HUES48 (cell line): ENCODE data around the gene RUNX3.
"Not testable (repeated sequence)": the region's sequence is repeated elsewhere in the genome, so short reads cannot be mapped to it uniquely, and the experiment has no call there.

ENCODE experiments used
- H3K27ac ChIP-seq: one replicate; pipeline ENCODE4 v1.7.0; 2013; ENCODE audit warnings: low read depth, low read length, inconsistent platforms
- H3K27me3 ChIP-seq: 2 replicates; pipeline ENCODE4 v1.6.1; 2013; ENCODE audit warnings: mild to moderate bottlenecking, low read length; ENCODE audit not compliant: control insufficient read depth, insufficient read depth
- H3K36me3 ChIP-seq: 2 replicates; pipeline ENCODE4 v1.6.1; 2013; ENCODE audit warnings: low read length; ENCODE audit not compliant: control insufficient read depth, insufficient read depth
- H3K4me1 ChIP-seq: 2 replicates; pipeline ENCODE4 v1.6.1; 2013; ENCODE audit warnings: mild to moderate bottlenecking, low read length; ENCODE audit not compliant: control insufficient read depth, insufficient read depth
- H3K4me3 ChIP-seq: 2 replicates; pipeline ENCODE4 v1.5.1; 2013; ENCODE audit warnings: mild to moderate bottlenecking, low read depth, low read length
- H3K9ac ChIP-seq: 2 replicates; pipeline ENCODE4 v1.6.1; 2013; ENCODE audit warnings: mild to moderate bottlenecking, low read depth, low read length, moderate library complexity
- H3K9me3 ChIP-seq: 2 replicates; pipeline ENCODE4 v1.6.1; 2013; ENCODE audit warnings: low read length; ENCODE audit not compliant: control insufficient read depth, insufficient read depth

The RUNX3 gene

DNA sequence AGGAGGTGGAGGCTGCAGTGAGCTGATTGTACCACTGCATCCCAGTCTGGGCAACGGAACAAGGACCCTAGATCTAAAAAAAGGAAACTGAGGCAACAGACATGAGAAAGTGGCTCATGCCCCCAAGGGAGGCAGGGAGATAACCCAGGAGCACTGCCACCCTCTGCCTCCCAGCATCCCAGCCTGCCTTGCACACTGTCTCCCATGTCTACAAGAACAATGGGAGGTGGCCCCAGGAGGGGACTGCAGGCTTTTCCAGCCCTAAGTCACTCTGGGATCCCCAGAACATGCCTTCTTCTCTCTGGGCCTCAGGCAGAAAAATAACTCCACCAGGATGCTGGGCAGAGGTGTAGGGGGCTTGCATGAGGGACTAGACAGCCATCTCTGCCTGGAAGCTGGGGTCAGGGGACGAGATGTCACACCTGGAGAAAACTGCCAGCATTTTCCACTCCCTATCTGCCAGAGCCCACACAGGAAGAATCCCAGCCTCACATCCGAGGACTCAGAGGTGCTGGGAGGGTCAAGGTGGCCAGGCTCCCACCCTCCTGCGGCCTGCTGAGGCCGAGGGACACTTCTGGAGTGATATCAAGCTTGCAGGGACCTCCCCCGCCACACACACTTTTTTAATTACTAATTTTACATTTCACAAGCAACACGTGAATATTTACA, 21.4 kb downstream of the RUNX3 start:
- Histone ChIP-seq H3K27ac (no peak overlapping the region), H3K27me3 (no peaks in the 10 kb centered on the region), H3K9ac (no peak overlapping the region), H3K4me1 (no peaks in the 10 kb centered on the region), H3K4me3 (no peak overlapping the region), H3K36me3 (no peaks in the 10 kb centered on the region), H3K9me3 (no peaks in the 10 kb centered on the region)

DNA sequence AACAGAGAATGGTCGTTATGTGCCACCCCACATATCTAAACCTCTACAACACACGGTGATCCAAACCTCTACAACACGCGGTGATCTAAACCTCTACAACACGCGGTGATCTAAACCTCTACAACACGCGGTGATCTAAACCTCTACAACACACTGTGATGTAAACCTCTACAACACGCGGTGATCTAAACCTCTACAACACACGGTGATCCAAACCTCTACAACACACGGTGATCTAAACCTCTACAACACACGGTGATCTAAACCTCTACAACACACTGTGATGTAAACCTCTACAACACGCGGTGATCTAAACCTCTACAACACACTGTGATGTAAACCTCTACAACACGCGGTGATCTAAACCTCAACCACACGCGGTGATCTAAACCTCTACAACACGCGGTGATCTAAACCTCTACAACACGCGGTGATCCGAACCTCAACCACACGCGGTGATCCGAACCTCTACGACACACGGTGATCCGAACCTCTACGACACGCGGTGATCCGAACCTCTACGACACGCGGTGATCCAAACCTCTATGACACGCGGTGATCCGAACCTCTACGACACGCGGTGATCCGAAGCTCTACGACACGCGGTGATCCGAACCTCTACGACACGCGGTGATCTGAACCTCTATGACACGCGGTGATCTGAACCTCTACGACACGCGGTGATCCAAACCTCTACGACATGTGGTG, 22.3 kb downstream of the RUNX3 start:
- not testable (repeated sequence) for H3K27ac ChIP-seq, H3K9me3 ChIP-seq, H3K27me3 ChIP-seq, H3K9ac ChIP-seq, H3K4me1 ChIP-seq, H3K4me3 ChIP-seq, H3K36me3 ChIP-seq

DNA sequence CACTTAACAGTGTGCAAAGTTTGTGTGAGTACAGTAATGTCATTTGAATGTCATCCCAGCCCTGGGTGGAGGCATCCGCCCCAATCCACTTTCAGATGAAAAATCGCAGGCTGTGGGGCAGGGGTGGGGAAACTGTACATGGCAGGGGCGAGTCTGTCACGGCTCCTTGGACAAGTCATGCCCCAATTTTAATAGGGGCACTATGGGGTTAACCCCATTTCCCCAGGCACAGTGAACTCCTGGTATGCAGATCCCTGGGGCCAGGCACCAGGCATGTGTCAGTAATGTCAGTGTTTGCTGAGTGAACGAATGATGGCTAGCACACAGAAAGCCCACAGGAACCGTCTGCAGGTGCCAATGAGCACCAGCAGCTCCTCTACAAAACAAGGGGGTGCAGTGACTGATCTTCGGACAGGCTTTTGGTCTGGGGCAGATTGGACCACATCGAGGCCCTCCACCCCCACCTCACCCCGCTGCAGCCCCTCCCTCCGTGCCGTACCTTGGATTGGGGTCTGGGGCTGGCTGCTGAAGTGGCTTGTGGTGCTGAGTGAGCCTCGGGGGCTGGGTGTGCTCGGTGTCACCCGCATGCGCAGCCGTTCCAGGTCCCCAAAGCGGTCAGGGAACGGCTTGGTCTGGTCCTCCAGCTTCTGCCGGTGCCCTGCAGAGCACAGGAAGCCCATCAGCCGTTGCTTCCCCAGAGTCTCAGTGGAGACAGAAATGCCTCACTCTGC, 23.2 kb downstream of the RUNX3 start:
- Histone ChIP-seq H3K36me3 (no peaks in the 10 kb centered on the region), H3K27me3 (no peaks in the 10 kb centered on the region), H3K9me3 (no peaks in the 10 kb centered on the region), H3K9ac (no peak overlapping the region), H3K4me1 (no peaks in the 10 kb centered on the region), H3K4me3 (no peak overlapping the region), H3K27ac (no peak overlapping the region)

DNA sequence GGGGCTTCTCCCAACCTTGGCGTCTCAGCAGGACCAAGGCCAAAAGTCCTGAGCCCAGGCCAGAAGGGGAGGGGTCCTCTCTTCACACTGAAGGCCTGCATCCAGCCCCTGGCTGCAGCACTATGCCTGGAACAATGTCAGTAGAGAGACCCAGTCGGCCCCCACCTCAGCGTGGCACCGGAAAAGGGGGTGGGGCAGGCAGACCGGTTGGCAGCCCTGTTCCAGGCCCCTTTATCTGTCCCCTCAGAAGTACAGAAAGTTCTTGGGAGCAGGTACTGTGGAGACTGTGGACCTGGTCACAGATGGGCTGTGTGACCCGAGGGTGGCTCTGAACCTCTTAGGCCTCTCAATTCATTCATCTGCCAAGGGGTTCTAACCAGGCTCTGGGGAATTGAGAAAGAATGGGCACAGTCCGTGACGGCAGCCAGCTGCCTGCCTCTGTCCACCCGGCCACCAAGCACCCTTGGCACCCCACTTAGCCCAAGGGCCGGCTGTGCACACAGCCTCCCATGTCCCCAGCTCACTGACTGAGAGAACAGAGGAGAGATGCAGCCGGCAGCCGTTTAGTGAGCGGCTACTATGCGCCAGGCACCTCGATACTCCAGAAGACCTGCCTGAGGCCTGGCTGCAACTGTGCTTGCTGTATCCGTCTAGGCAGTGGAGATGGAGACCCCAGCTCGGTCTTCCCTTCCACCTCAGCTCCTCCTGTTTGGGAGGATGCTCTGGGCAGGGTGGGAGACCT, 23.9 kb downstream of the RUNX3 start:
- no peaks in the 10 kb centered on the region for H3K27me3 ChIP-seq
- H3K4me3 ChIP-seq: no peak overlapping the region
- H3K9ac ChIP-seq: no peak overlapping the region
- H3K36me3 ChIP-seq: no peaks in the 10 kb centered on the region
- H3K4me1 ChIP-seq: no peaks in the 10 kb centered on the region
- no peaks in the 10 kb centered on the region for H3K9me3 ChIP-seq
- no peak overlapping the region for H3K27ac ChIP-seq

DNA sequence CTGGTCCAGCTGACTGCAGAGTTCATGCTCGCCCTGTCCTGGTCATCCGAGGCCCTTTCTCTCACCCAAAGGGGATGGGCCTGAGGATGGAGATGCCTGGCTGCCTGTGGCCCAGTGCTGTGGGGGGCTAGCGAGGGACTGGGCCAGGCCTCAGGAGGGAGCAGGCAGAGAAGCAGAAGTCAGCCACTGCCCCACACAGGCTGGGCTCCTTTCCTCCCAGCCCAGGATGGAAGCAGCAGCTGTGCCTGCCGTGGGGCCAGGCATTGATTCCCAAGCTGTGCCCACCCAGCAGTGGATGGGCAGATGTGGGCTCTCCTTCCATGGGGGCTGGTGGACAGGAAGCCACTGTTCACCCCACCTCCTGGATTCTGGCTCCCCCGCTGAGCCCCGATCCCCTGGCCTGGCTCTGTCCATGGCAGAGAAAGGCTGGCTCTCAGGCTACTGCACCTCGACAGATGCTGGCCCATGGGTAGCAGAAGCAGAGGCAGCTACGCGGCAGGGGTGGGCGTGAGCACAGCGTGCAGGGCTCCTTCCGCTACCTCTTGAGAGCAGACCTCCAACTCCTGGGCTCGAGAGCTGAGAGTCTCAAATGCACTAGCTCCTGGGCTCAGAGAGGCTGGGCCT, 24.6 kb downstream of the RUNX3 start:
- no peaks in the 10 kb centered on the region for H3K9me3 ChIP-seq
- H3K27me3 ChIP-seq: no peaks in the 10 kb centered on the region
- no peak overlapping the region for H3K9ac ChIP-seq
- no peak overlapping the region for H3K27ac ChIP-seq
- no peaks in the 10 kb centered on the region for H3K36me3 ChIP-seq
- H3K4me1 ChIP-seq: no peaks in the 10 kb centered on the region
- no peak overlapping the region for H3K4me3 ChIP-seq

DNA sequence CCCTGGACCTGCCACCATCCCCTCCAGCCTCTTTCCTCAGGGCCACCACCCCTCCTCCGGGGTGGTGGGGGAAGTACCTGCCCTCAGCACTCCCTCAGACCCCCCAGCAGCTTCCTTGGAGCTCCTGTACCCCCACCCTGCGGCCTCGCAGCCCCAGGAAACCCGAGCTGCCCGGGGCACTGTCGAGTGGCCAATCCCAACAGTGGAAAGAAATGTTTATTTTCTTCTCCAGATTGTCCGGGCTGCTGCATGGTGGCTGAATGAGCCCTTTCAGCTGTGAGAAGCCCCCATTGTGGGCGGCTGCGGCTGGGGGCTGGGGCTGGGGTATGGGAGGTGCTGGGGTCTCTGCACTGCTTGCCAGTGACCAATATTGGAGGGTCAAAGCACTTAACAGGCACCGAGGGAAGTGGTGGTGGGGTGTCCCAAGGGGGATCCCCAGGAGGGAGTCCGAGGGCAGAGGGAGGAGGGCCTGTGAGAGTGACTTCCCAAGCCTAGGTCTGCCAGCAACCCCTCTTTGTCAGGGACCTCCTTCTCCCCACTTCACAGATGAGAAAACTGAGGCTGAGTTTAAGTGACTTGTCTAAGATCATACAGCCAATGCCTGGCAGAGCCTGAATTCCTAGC, 25.2 kb downstream of the RUNX3 start:
- Histone ChIP-seq H3K27ac (no peak overlapping the region), H3K9ac (no peak overlapping the region), H3K27me3 (no peaks in the 10 kb centered on the region), H3K9me3 (no peaks in the 10 kb centered on the region), H3K36me3 (no peaks in the 10 kb centered on the region), H3K4me1 (no peaks in the 10 kb centered on the region), H3K4me3 (no peak overlapping the region)

DNA sequence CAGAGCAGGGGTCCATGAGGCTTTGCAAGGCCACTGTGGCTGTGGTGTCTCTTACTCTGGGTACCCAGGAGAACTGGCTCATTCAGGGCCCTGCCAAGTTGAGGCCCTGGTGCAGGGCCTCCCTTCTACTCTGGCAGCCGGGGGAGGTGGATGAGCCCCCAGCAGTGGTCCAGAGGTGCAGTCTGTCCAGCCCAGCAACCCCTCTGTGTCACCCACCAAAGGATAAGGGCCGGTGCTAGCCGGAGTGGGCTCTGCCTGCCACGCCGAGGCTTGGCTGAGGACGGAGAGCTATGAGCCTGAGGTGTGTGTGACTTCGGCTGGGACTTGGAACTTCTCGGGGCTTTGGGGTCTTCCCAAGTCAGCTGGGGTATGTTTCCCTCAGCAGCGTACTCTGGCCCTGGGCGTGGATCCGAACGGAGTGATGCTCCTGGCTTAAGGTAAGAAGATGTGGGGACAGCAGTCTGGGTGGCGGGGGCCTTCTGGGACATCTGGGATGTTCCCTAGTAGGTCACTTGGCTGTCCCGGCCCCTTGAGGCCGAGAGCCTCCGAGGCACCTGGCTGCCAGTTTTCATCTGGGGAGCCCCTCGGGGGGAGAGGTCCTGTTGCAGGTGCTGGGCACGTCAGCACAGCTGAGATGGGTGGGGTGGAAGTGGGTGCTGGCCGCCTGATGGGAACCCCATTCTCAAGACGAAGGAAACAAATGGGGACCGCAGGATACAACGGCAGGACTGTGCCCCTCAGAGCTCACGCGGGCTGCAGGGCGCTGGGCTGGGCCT, 25.9 kb downstream of the RUNX3 start:
- Histone ChIP-seq H3K36me3 (no peaks in the 10 kb centered on the region), H3K4me1 (no peaks in the 10 kb centered on the region), H3K27ac (no peak overlapping the region)

DNA sequence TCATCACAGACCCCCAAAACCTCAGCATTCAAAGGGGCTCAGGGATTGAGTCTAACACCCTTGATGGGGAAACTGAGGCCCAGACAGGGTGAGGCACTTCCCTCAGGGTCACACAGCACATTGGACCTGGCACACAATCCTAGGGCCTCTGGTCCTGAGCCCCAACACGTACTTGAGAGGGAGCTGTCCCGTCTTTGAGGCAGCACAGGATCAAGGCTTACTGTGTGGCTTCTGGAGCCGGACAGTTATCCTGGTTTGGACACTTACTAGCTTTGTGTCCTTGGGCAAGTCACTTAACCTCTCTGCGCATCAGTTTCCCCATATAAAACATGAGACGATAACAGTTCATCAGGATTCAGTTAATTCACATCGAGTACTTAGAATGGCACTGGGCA, 26.5 kb downstream of the RUNX3 start:
- Histone ChIP-seq H3K9ac (no peak overlapping the region), H3K9me3 (no peaks in the 10 kb centered on the region), H3K4me3 (no peak overlapping the region), H3K27me3 (no peaks in the 10 kb centered on the region), H3K36me3 (no peaks in the 10 kb centered on the region), H3K27ac (no peak overlapping the region), H3K4me1 (no peaks in the 10 kb centered on the region)

More for the DNA sequence above, 25.9 kb downstream of the RUNX3 start:
- Histone ChIP-seq H3K4me3 (no peak overlapping the region), H3K9me3 (no peaks in the 10 kb centered on the region), H3K27me3 (no peaks in the 10 kb centered on the region), H3K9ac (no peak overlapping the region)

DNA sequence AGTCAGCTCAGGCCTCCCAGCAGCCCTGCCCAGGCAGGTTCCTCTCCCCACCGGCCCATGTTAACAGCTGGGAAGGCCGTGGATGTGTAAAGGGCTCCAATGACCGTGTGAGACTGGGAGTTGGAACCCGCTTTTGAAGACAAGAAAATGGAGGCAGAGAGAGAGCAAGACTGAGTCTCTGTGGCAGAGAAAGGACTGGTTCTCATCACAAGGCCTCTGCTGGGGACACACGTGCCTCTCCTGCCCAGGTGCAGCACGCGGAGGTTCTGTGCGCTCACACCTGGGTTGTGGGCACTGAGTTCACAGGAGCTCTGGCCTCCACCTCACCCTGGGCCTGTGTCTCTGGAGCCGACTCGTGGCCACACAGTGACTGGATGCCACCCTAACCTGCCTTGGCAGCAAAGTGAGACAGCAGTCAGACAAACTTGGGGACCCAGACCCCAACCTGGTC, 27.0 kb downstream of the RUNX3 start:
- H3K27me3 ChIP-seq: no peaks in the 10 kb centered on the region
- no peak overlapping the region for H3K9ac ChIP-seq
- H3K36me3 ChIP-seq: no peaks in the 10 kb centered on the region
- H3K4me3 ChIP-seq: no peak overlapping the region
- H3K9me3 ChIP-seq: no peaks in the 10 kb centered on the region
- no peaks in the 10 kb centered on the region for H3K4me1 ChIP-seq
- H3K27ac ChIP-seq: no peak overlapping the region

DNA sequence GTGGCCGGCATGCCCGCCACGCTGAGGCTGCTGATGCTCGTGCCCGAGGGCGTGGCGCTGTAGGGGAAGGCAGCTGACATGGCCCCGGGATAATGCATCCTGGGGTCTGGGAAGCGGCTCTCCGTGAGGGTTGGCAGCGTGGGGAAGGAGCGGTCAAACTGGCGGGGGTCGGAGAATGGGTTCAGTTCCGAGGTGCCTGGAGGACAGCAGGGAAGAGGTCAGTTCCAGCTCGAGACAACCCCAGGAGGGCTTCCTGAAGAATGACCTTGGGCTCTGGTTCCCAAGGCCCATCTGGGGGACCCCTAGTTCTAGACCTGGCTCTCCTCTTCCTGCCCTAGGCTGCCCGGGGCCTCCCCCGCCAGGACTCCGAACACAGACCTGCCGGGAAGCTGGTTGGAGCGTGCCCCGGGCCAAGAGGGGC, 27.6 kb downstream of the RUNX3 start:
- Histone ChIP-seq H3K9ac (no peak overlapping the region), H3K36me3 (no peaks in the 10 kb centered on the region), H3K9me3 (no peaks in the 10 kb centered on the region)

More for the DNA sequence above, 27.6 kb downstream of the RUNX3 start:
- H3K4me1 ChIP-seq: no peaks in the 10 kb centered on the region
- no peak overlapping the region for H3K27ac ChIP-seq
- no peak overlapping the region for H3K4me3 ChIP-seq
- H3K27me3 ChIP-seq: no peaks in the 10 kb centered on the region
